Transverse colon (tissue), 4 donors: ENCODE measurements around the gene JMJD4. TPM values are rescaled to one million over a fixed set of nuclear protein-coding genes. Genes with fewer than 3 reads are reported as not detected.

Experiments
- DNase-seq: peaks from one replicate; pipeline ENCODE4 v3.0.0-alpha.2; 2019
- H3K27ac ChIP-seq, 4 donors: fragments of 200-600 bp; sonication (generic); 2 replicates each; pipeline ENCODE4 v1.5.1; 2016 to 2018; ENCODE audit warnings: inconsistent platforms in 4 of 4
- H3K27me3 ChIP-seq: fragments of 200-600 bp; sonication (generic); 2 replicates; pipeline ENCODE4 v1.5.1; 2017; ENCODE audit warnings: inconsistent platforms
- H3K36me3 ChIP-seq, 4 donors: fragments of 200-600 bp; sonication (generic); 2 replicates each; pipeline ENCODE4 v1.5.1; 2017 to 2019; ENCODE audit warnings: inconsistent platforms in 4 of 4
- H3K4me1 ChIP-seq, 4 donors: fragments of 200-600 bp; sonication (generic); 2 replicates each; pipeline ENCODE4 v1.5.1; 2017 to 2020; ENCODE audit warnings: inconsistent platforms in 4 of 4
- H3K4me3 ChIP-seq, 4 donors: fragments of 200-600 bp; sonication (generic); 1 replicate in 1 of 4; 2 replicates in 3 of 4; pipeline versions ENCODE4 v1.5.1 to v1.6.1; 2017 to 2019; ENCODE audit warnings: inconsistent platforms in 4 of 4
- H3K9me3 ChIP-seq, 2 donors: fragments of 200-600 bp; sonication (generic); 2 replicates each; pipeline ENCODE4 v1.5.1; 2017 to 2019; ENCODE audit warnings: inconsistent platforms in 2 of 2
- CTCF ChIP-seq, 5 experiments: fragments of 200-600 bp in 3 of 5; fragments of 450-650 bp in 2 of 5; sonication (generic) in 3 of 5; IDR thresholded peaks; 1 replicate in 2 of 5; 2 replicates in 3 of 5; pipeline ENCODE4 v1.5.1; 2016 to 2017; ENCODE audit warnings: antibody characterized with exemption in 5 of 5, inconsistent platforms in 3 of 5, mild to moderate bottlenecking in 2 of 5, moderate library complexity in 1 of 5
- EP300 ChIP-seq: sonication (generic); formaldehyde crosslinking; IDR thresholded peaks from one replicate; pipeline ENCODE4 v1.6.1; 2017; ENCODE audit warnings: antibody characterized with exemption, low read depth
- POLR2A ChIP-seq: fragments of 450-650 bp; IDR thresholded peaks from one replicate; pipeline ENCODE4 v1.6.1; 2016; ENCODE audit warnings: antibody characterized with exemption, mild to moderate bottlenecking, moderate library complexity
- POLR2AphosphoS5 ChIP-seq, 3 donors: sonication (generic); formaldehyde crosslinking; IDR thresholded peaks; one replicate each; pipeline ENCODE4 v1.6.1; 2016; ENCODE audit warnings: antibody characterized with exemption in 3 of 3
- WGBS, 2 donors: methylation state at CpG; one replicate each; pipeline ENCODE4 v1.1.5; 2018; ENCODE audit warnings: low coverage in 1 of 2; 5-methylcytosine and 5-hydroxymethylcytosine counted together
- in situ Hi-C, 4 donors: fragments of 200-750 bp; cut with MboI; loops; one replicate each; pipeline versions ENCODE4 v1.15.0 to v1.15.1; 2017; ENCODE audit warnings: low sequenced_read_pairs in 3 of 4, low pct_ligation_motif_present in 1 of 4, low pct_unique_long_range_greater_than_20kb in 1 of 4
- intact Hi-C: fragments of 100-400 bp; cut with DNase I; formaldehyde crosslinking; loops from one replicate; pipeline ENCODE4 v1.15.1; 2023; ENCODE audit warnings: low total_unique reads
- total RNA-seq, 4 donors: library from RNA; depleted of rRNA; stranded (reverse); fragments of >200 nt; gene quantifications; one replicate each; pipeline ENCODE4 v1.1.0, GENCODE V29; 2016

The JMJD4 gene
- total RNA-seq, 4 donors from 2014 or later = 6.8 to 52.7 (median 19.8) TPM

GRCh38 chr1:227768640-227769039 is 33.5 kb upstream of the JMJD4 start:
- peaks cover 0 to 5% (median 0%) of the 10 kb centered on the region in 4 donors for H3K36me3 ChIP-seq
- in situ Hi-C loops = loop anchor here (5.0 to 25.0 kb wide), 4 partner anchors 166 to 194 kb away; partner anchors contain the start of gene WNT9A (in 1 of the 4)
- no peak for DNase-seq
- 85% methylated on average over 6 of the region's 6 CpGs; no CpG with 5 or more reads in 1 of the 2 donors for WGBS, 2 donors
- H3K27ac ChIP-seq = no peak overlapping the region
- no peaks in the 10 kb centered on the region for H3K9me3 ChIP-seq
- no peak overlapping the region for H3K4me3 ChIP-seq
- H3K27me3 ChIP-seq = no peaks in the 10 kb centered on the region
- peaks cover 0 to 7% (median 3%) of the 10 kb centered on the region in 4 donors for H3K4me1 ChIP-seq
- intact Hi-C loops = no loop called here
- TF ChIP-seq EP300 (no peak), CTCF (IDR thresholded peaks at IDR 0.05) (no peak), POLR2AphosphoS5 (IDR thresholded peaks at IDR 0.05) (no peak), POLR2A (no peak)

GRCh38 chr1:227768125-227768439 is 33.0 kb upstream of the JMJD4 start:
- in situ Hi-C loops = loop anchor here (5.0 to 25.0 kb wide), 4 partner anchors 167 to 194 kb away; partner anchors contain the start of gene WNT9A (in 1 of the 4)
- intact Hi-C loops = no loop called here
- no peak for DNase-seq
- 82 to 90% methylated on average over 3 to 7 of the region's 7 CpGs for WGBS, 2 donors
- Histone ChIP-seq H3K27me3 (no peaks in the 10 kb centered on the region), H3K36me3 (peaks cover 0 to 5% (median 0%) of the 10 kb centered on the region in 4 donors), H3K4me3 (no peak overlapping the region), H3K27ac (no peak overlapping the region), H3K4me1 (peaks cover 2 to 10% (median 6%) of the 10 kb centered on the region in 4 donors), H3K9me3 (no peaks in the 10 kb centered on the region)
- no peak for TF ChIP-seq POLR2AphosphoS5 (IDR thresholded peaks at IDR 0.05)
- TF ChIP-seq EP300 = no peak
- no peak for TF ChIP-seq POLR2A
- no peak for TF ChIP-seq CTCF (IDR thresholded peaks at IDR 0.05)

GRCh38 chr1:227767401-227768124 is 32.5 kb upstream of the JMJD4 start:
- DNase-seq = no peak
- H3K4me1 ChIP-seq = peaks cover 7 to 15% (median 12%) of the 10 kb centered on the region in 4 donors
- in situ Hi-C loops (loop anchor here (5.0 to 25.0 kb wide), 4 partner anchors 167 to 195 kb away; partner anchors contain the start of gene WNT9A (in 1 of the 4)), intact Hi-C loops (no loop called here)
- no peak for TF ChIP-seq POLR2A
- TF ChIP-seq EP300 = no peak
- no peak for TF ChIP-seq CTCF (IDR thresholded peaks at IDR 0.05)
- no peak for TF ChIP-seq POLR2AphosphoS5 (IDR thresholded peaks at IDR 0.05)
- 96% methylated on average over 6 of the region's 6 CpGs; no CpG with 5 or more reads in 1 of the 2 donors for WGBS, 2 donors
- no peak overlapping the region for H3K4me3 ChIP-seq
- H3K27ac ChIP-seq = no peak overlapping the region
- H3K36me3 ChIP-seq = peaks cover 0 to 5% (median 0%) of the 10 kb centered on the region in 4 donors
- H3K27me3 ChIP-seq = no peaks in the 10 kb centered on the region
- H3K9me3 ChIP-seq = no peaks in the 10 kb centered on the region

GRCh38 chr1:227766653-227767277 is 31.7 kb upstream of the JMJD4 start:
- DNase-seq = no peak
- H3K27me3 ChIP-seq = no peaks in the 10 kb centered on the region
- peaks cover 13 to 22% (median 18%) of the 10 kb centered on the region in 4 donors for H3K4me1 ChIP-seq
- peak overlapping the region in 1 of 4 donors; percentile 2 for H3K27ac ChIP-seq
- peaks cover 0 to 5% (median 0%) of the 10 kb centered on the region in 4 donors for H3K36me3 ChIP-seq
- in situ Hi-C loops (loop anchor here (5.0 to 25.0 kb wide), 4 partner anchors 168 to 196 kb away; partner anchors contain the start of gene WNT9A (in 1 of the 4)), intact Hi-C loops (no loop called here)
- 76% methylated on average over 19 of the region's 19 CpGs; no CpG with 5 or more reads in 1 of the 2 donors for WGBS, 2 donors
- no peak overlapping the region for H3K4me3 ChIP-seq
- H3K9me3 ChIP-seq = no peaks in the 10 kb centered on the region
- TF ChIP-seq EP300 = no peak
- TF ChIP-seq CTCF (IDR thresholded peaks at IDR 0.05) = no peak
- TF ChIP-seq POLR2AphosphoS5 (IDR thresholded peaks at IDR 0.05) = no peak
- no peak for TF ChIP-seq POLR2A
